ENCODE measurements around the gene SH3RF2. TPM values are rescaled to one million over a fixed set of nuclear protein-coding genes. Genes with fewer than 3 reads are reported as not detected.

Gene SH3RF2
- total RNA-seq, 2 donors from 2014 or later, result 41.2 to 272 TPM

- no peak overlapping the region for H3K4me3 ChIP-seq
- H3K4me1 ChIP-seq, result peaks cover 0 to 6% of the 10 kb centered on the region in 2 donors
- TF ChIP-seq CTCF (IDR thresholded peaks at IDR 0.05), result no peak
- DNase-seq (ENCODE audit: low spot score), result no peak
- no peaks in the 10 kb centered on the region for H3K27me3 ChIP-seq
- no peak overlapping the region for H3K27ac ChIP-seq
- H3K36me3 ChIP-seq, result no peaks in the 10 kb centered on the region
- H3K9me3 ChIP-seq, result no peaks in the 10 kb centered on the region
Measured at GRCh38 chr5:145925803-145926202, 10.6 kb upstream of the SH3RF2 start.

GRCh38 chr5:145931718-145932117 lies 4.7 kb upstream of the SH3RF2 start:
- Histone ChIP-seq H3K9me3 (no peaks in the 10 kb centered on the region), H3K27me3 (no peaks in the 10 kb centered on the region), H3K4me1 (peaks cover 0 to 11% of the 10 kb centered on the region in 2 donors), H3K4me3 (no peak overlapping the region), H3K36me3 (no peaks in the 10 kb centered on the region), H3K27ac (no peak overlapping the region)
- DNase-seq (ENCODE audit: low spot score), result no peak
- TF ChIP-seq CTCF (IDR thresholded peaks at IDR 0.05), result no peak

DNA sequence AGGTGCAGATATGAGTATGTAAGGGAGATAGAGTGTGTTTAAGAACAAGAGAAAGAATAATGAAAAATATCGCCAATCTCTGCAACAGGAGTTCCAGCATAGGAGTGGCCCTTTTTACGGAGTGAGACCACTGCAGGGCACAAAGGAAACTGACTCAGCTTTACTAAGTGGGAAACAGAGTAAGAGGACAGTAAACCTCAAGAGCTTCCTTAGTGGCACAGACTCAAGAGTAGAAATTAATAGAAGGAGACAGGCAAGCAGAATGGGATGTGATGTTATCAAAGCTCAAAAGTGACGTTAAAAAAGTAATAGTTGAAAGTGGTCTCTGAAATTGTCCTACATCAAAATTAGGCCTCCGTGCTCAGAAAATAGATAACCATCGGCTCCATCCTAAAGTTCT lies 2.1 kb upstream of the SH3RF2 start:
- Histone ChIP-seq H3K27ac (no peak overlapping the region), H3K27me3 (no peaks in the 10 kb centered on the region), H3K9me3 (no peaks in the 10 kb centered on the region), H3K36me3 (no peaks in the 10 kb centered on the region), H3K4me1 (peaks cover 0 to 35% of the 10 kb centered on the region in 2 donors), H3K4me3 (no peak overlapping the region)
- no peak for TF ChIP-seq CTCF (IDR thresholded peaks at IDR 0.05)
- no peak for DNase-seq (ENCODE audit: low spot score)

DNA sequence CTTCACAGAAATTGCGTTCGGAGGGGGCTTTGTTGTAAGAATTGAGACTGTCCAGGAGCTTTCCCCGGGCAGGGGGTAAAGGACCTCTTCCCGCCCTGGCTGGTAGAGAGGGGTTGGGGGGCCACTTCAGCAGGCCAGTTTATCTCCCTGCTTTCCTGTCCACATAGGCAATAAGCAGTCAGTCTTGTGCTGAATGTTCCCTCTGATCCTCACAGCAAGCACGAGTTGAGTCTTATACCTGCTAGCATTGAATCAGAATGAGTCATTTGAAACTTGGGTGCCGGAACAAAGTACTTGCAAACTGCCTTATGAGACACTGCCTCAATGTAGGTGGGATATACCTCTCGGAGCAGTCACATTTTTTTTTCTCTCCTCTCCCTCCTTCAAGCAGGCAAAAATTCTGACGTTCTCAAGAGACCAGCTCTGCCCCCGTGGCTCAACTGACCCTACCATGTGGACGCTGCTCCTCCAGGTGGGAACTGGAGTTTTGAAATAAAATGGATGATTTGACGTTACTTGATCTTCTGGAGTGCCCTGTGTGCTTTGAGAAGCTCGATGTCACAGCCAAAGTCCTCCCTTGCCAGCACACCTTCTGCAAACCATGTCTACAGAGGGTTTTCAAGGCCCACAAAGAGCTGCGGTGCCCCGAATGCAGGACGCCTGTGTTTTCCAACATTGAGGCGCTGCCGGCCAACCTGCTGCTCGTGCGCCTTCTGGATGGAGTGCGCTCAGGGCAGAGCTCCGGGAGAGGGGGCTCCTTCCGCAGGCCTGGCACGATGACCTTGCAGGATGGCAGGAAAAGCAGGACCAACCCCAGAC lies 1.3 kb downstream of the SH3RF2 start:
- peak overlapping the region; percentile 71 to 87 for H3K27ac ChIP-seq
- TF ChIP-seq CTCF (IDR thresholded peaks at IDR 0.05), result no peak

GRCh38 chr5:145938776-145939539 lies 2.6 kb downstream of the SH3RF2 start:
- Histone ChIP-seq H3K4me3 (peak overlapping the region; percentile 7 to 13), H3K36me3 (no peaks in the 10 kb centered on the region), H3K9me3 (no peaks in the 10 kb centered on the region), H3K27me3 (no peaks in the 10 kb centered on the region), H3K27ac (peak overlapping the region in 1 of 2 donors; percentile 87), H3K4me1 (peaks cover 0 to 47% of the 10 kb centered on the region in 2 donors)
- no peak for DNase-seq (ENCODE audit: low spot score)
- no peak for TF ChIP-seq CTCF (IDR thresholded peaks at IDR 0.05)

More for the DNA sequence above, 1.3 kb downstream of the SH3RF2 start:
- no peak for DNase-seq (ENCODE audit: low spot score)
- Histone ChIP-seq H3K27me3 (no peaks in the 10 kb centered on the region), H3K36me3 (no peaks in the 10 kb centered on the region), H3K4me3 (peak overlapping the region; percentile 50 to 61), H3K4me1 (peaks cover 0 to 47% of the 10 kb centered on the region in 2 donors), H3K9me3 (no peaks in the 10 kb centered on the region)

Measured in right atrium auricular region (tissue), 2 donors.